Trophoblast cell (in vitro differentiated cells and primary cell): ENCODE data around the gene ZC3H10.

ENCODE experiments used
- DNase-seq, 2 donors: peaks; one replicate each; pipeline ENCODE4 v3.0.0-alpha.2; 2016
- H2AFZ ChIP-seq: 2 replicates; pipeline ENCODE4 v1.6.1; 2013; ENCODE audit warnings: low read length, moderate library complexity, mild to moderate bottlenecking; ENCODE audit not compliant: insufficient read depth, poor library complexity
- H2AK5ac ChIP-seq: 2 replicates; pipeline ENCODE4 v1.6.1; 2013; ENCODE audit warnings: mild to moderate bottlenecking, low read length
- H2BK120ac ChIP-seq: 2 replicates; pipeline ENCODE4 v1.6.1; 2013; ENCODE audit warnings: low read length, mild to moderate bottlenecking, moderate library complexity; ENCODE audit not compliant: insufficient read depth, poor library complexity
- H2BK12ac ChIP-seq: 2 replicates; pipeline ENCODE4 v1.6.1; 2013; ENCODE audit warnings: mild to moderate bottlenecking, low read length, moderate library complexity
- H2BK5ac ChIP-seq: 2 replicates; pipeline ENCODE4 v1.6.1; 2013; ENCODE audit warnings: low read length, low read depth, moderate library complexity, mild to moderate bottlenecking; ENCODE audit not compliant: poor library complexity
- H3K14ac ChIP-seq: 2 replicates; pipeline ENCODE4 v1.6.1; 2013; ENCODE audit warnings: mild to moderate bottlenecking, low read length
- H3K18ac ChIP-seq: 2 replicates; pipeline ENCODE4 v1.6.1; 2013; ENCODE audit warnings: mild to moderate bottlenecking, low read length
- H3K23ac ChIP-seq: 2 replicates; pipeline ENCODE4 v1.6.1; 2013; ENCODE audit warnings: low read length
- H3K27ac ChIP-seq: 2 replicates; pipeline ENCODE4 v1.5.1; 2013; ENCODE audit warnings: low read depth, mild to moderate bottlenecking, inconsistent platforms, low read length, moderate library complexity
- H3K27me3 ChIP-seq: 2 replicates; pipeline ENCODE4 v1.6.1; 2013; ENCODE audit warnings: inconsistent platforms, mild to moderate bottlenecking, low read length, moderate library complexity; ENCODE audit not compliant: insufficient read depth
- H3K36me3 ChIP-seq, 2 experiments: 1 replicate in 1 of 2; 2 replicates in 1 of 2; pipeline ENCODE4 v1.6.1; 2013; ENCODE audit warnings: low read length in 2 of 2, mild to moderate bottlenecking in 2 of 2, moderate library complexity in 1 of 2; ENCODE audit not compliant: insufficient read depth in 2 of 2, control insufficient read depth in 1 of 2
- H3K4ac ChIP-seq: 2 replicates; pipeline ENCODE4 v1.6.1; 2013; ENCODE audit warnings: low read depth, mild to moderate bottlenecking, low read length, moderate library complexity
- H3K4me1 ChIP-seq, 2 experiments: 1 replicate in 1 of 2; 2 replicates in 1 of 2; pipeline ENCODE4 v1.6.1; 2013; ENCODE audit warnings: low read length in 2 of 2, mild to moderate bottlenecking in 2 of 2, moderate library complexity in 1 of 2; ENCODE audit not compliant: insufficient read depth in 2 of 2, control insufficient read depth in 1 of 2
- H3K4me2 ChIP-seq: 2 replicates; pipeline ENCODE4 v1.6.1; 2013; ENCODE audit warnings: inconsistent platforms, mild to moderate bottlenecking, low read length, moderate library complexity
- H3K4me3 ChIP-seq: 2 replicates; pipeline ENCODE4 v1.5.1; 2013; ENCODE audit warnings: mild to moderate bottlenecking, low read depth, low read length, inconsistent platforms
- H3K79me1 ChIP-seq: one replicate; pipeline ENCODE4 v1.6.1; 2013; ENCODE audit warnings: low read length
- H3K79me2 ChIP-seq: 2 replicates; pipeline ENCODE4 v1.6.1; 2013; ENCODE audit warnings: low read length, mild to moderate bottlenecking; ENCODE audit not compliant: control insufficient read depth, insufficient read depth, poor library complexity
- H3K9ac ChIP-seq: 2 replicates; pipeline ENCODE4 v1.6.1; 2013; ENCODE audit warnings: mild to moderate bottlenecking, low read length
- H3K9me3 ChIP-seq: 2 replicates; pipeline ENCODE4 v1.6.1; 2013; ENCODE audit warnings: low read depth, mild to moderate bottlenecking, control low read depth, inconsistent platforms, low read length; ENCODE audit not compliant: insufficient read depth
- H4K12ac ChIP-seq: 2 replicates; pipeline ENCODE4 v1.6.1; 2013; ENCODE audit warnings: low read depth, mild to moderate bottlenecking, low read length, moderate library complexity
- H4K8ac ChIP-seq: 2 replicates; pipeline ENCODE4 v1.6.1; 2013; ENCODE audit warnings: low read depth, mild to moderate bottlenecking, low read length, moderate library complexity
- H4K91ac ChIP-seq: one replicate; pipeline ENCODE4 v1.6.1; 2013; ENCODE audit warnings: low read depth, mild to moderate bottlenecking, low read length, moderate library complexity
- WGBS: extraction: QIAGEN DNeasy Blood & Tissue Kit; methylation state at CpG from one replicate; pipeline ENCODE4 v1.1.7; 2013; ENCODE audit warnings: missing lambda C conversion rate; ENCODE audit not compliant: insufficient read length, insufficient coverage; ENCODE audit errors: extremely low coverage; 5-methylcytosine and 5-hydroxymethylcytosine counted together

The ZC3H10 gene

DNA sequence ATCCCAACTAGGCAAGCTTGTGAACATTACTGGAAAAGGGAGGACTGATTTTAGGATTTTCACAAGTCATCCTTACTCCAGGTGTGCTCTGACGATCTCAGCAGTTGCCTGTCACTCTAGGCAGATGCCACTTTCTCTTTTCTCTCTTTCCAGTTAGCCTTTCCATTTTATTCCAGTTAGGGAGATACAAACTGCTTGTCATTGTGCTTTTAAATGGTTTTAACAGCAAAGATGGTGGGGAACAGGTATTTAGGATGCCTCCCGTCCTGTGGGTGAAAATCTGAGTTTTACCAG, 12.5 kb upstream of the ZC3H10 start:
- no peak overlapping the region for H3K4me3 ChIP-seq
- no peak overlapping the region for H3K27ac ChIP-seq
- H3K36me3 ChIP-seq, result peaks cover 24 to 40% of the 10 kb centered on the region in 2 experiments
- no peak overlapping the region for H2AFZ ChIP-seq
- H3K9ac ChIP-seq, result peak overlapping the region; percentile 82
- no peak overlapping the region for H4K12ac ChIP-seq
- H3K4me1 ChIP-seq, result peaks cover 0 to 4% of the 10 kb centered on the region in 2 experiments
- H2BK5ac ChIP-seq, result no peak overlapping the region
- H2BK120ac ChIP-seq, result no peak overlapping the region
- no peak overlapping the region for H4K91ac ChIP-seq
- no peaks in the 10 kb centered on the region for H3K27me3 ChIP-seq
- no peak overlapping the region for H3K14ac ChIP-seq
- H4K8ac ChIP-seq, result no peak overlapping the region
- H3K4me2 ChIP-seq, result peak overlapping the region; percentile 97
- no peak overlapping the region for H3K18ac ChIP-seq
- peaks cover 8% of the 10 kb centered on the region for H3K79me1 ChIP-seq
- no peak for DNase-seq
- H2AK5ac ChIP-seq, result no peak overlapping the region
- H3K4ac ChIP-seq, result peak overlapping the region; percentile 90
- peaks cover 10% of the 10 kb centered on the region for H3K79me2 ChIP-seq
- H3K9me3 ChIP-seq, result no peaks in the 10 kb centered on the region
- H2BK12ac ChIP-seq, result no peak overlapping the region
- WGBS, result no CpG with 5 or more reads among the region's 2 CpGs
- H3K23ac ChIP-seq, result no peak overlapping the region

DNA sequence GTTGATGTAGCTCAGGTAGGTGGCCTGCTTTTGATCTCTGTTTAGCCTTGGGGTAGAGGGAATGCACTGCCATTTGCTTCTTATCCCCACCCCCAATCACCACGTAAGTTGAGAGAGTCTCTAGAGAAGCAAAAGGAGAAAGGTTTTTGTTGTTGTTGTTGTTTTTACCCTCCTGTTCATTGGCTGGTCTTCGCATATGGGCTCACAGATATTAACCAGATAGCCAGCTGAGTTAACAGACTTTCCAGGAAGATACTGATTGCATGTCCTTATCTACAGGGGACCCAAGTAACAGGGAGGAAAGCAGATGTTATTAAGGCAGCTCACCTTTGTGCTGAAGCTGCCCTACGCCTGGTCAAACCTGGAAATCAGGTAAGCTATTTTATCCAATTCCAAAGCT, 10.8 kb upstream of the ZC3H10 start:
- peaks cover 24 to 45% of the 10 kb centered on the region in 2 experiments for H3K36me3 ChIP-seq
- no peak overlapping the region for H3K4ac ChIP-seq
- H3K4me3 ChIP-seq, result no peak overlapping the region
- H3K14ac ChIP-seq, result no peak overlapping the region
- peaks cover 10% of the 10 kb centered on the region for H3K79me2 ChIP-seq
- H3K27ac ChIP-seq, result no peak overlapping the region
- no CpG with 5 or more reads among the region's 3 CpGs for WGBS
- H2BK12ac ChIP-seq, result no peak overlapping the region
- H4K91ac ChIP-seq, result no peak overlapping the region
- no peaks in the 10 kb centered on the region for H3K27me3 ChIP-seq
- no peak overlapping the region for H3K23ac ChIP-seq
- H3K9me3 ChIP-seq, result no peaks in the 10 kb centered on the region
- H4K8ac ChIP-seq, result no peak overlapping the region
- peaks cover 8% of the 10 kb centered on the region for H3K79me1 ChIP-seq
- no peak overlapping the region for H2BK5ac ChIP-seq
- no peak overlapping the region for H3K4me2 ChIP-seq
- H2AFZ ChIP-seq, result no peak overlapping the region
- H3K18ac ChIP-seq, result no peak overlapping the region
- no peak for DNase-seq
- H3K9ac ChIP-seq, result no peak overlapping the region
- H4K12ac ChIP-seq, result no peak overlapping the region
- H2BK120ac ChIP-seq, result no peak overlapping the region
- H2AK5ac ChIP-seq, result no peak overlapping the region
- H3K4me1 ChIP-seq, result peaks cover 0 to 4% of the 10 kb centered on the region in 2 experiments

DNA sequence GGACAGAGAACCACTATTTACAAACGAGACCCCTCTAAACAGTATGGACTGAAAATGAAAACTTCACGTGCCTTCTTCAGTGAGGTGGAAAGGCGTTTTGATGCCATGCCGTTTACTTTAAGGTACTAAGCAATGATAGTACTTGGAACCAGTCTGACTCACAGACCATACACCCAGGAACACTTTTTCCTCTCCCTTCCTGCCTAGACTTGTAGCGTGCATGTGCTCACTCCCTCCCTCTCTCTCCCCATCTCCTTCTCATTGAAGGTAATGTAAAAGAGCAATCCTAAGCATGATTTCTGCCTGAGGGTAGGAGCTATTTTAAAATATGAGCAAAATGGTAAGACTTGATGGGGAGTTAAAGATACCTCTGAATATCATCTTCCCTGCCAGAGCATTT, 7.5 kb upstream of the ZC3H10 start:
- no CpG with 5 or more reads among the region's 5 CpGs for WGBS

DNA sequence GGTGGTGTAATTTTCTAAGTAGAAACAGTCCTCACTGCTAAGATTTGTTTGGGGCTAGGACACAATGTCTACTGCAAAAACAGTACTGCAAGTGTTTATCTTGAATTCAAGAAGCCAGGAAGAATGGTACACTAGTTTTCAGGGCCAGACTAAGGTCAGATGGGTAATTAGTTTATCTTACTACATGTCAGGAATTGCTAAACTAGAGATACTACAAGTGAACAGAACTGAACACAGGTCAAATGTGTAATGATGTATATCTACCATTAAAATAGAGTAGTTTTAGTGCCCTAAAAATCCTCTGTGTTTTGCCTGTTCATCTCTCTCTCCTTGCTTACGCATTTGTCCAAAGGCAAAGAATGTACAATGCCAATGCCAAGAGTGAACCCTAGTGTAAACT, 4.0 kb upstream of the ZC3H10 start:
- Histone ChIP-seq H2BK120ac (no peak overlapping the region), H4K12ac (no peak overlapping the region), H3K79me2 (peaks cover 8% of the 10 kb centered on the region), H3K4me3 (no peak overlapping the region), H3K4me2 (no peak overlapping the region), H3K9ac (no peak overlapping the region), H4K91ac (no peak overlapping the region), H4K8ac (no peak overlapping the region), H3K27me3 (no peaks in the 10 kb centered on the region), H2BK12ac (no peak overlapping the region), H3K36me3 (peaks cover 23 to 36% of the 10 kb centered on the region in 2 experiments), H3K14ac (no peak overlapping the region), H3K23ac (no peak overlapping the region), H3K18ac (no peak overlapping the region), H2AFZ (no peak overlapping the region), H3K9me3 (no peaks in the 10 kb centered on the region), H3K79me1 (peaks cover 12% of the 10 kb centered on the region), H3K27ac (no peak overlapping the region), H3K4ac (no peak overlapping the region), H3K4me1 (peaks cover 4 to 8% of the 10 kb centered on the region in 2 experiments), H2BK5ac (no peak overlapping the region), H2AK5ac (no peak overlapping the region)
- DNase-seq, result no peak
- WGBS, result no CpG with 5 or more reads among the region's 1 CpG

More for the DNA sequence above, 7.5 kb upstream of the ZC3H10 start:
- Histone ChIP-seq H4K12ac (no peak overlapping the region), H3K27me3 (no peaks in the 10 kb centered on the region), H3K36me3 (peaks cover 30 to 52% of the 10 kb centered on the region in 2 experiments), H2BK5ac (no peak overlapping the region), H4K8ac (no peak overlapping the region), H3K4me3 (no peak overlapping the region), H3K4me1 (peaks cover 0 to 4% of the 10 kb centered on the region in 2 experiments), H4K91ac (no peak overlapping the region), H2AK5ac (no peak overlapping the region), H3K14ac (no peak overlapping the region), H3K4ac (no peak overlapping the region), H3K79me2 (no peaks in the 10 kb centered on the region), H3K9me3 (no peaks in the 10 kb centered on the region), H2BK120ac (no peak overlapping the region), H3K27ac (no peak overlapping the region), H3K23ac (no peak overlapping the region), H2BK12ac (no peak overlapping the region), H3K9ac (no peak overlapping the region), H3K79me1 (peaks cover under 1% of the 10 kb centered on the region), H3K18ac (no peak overlapping the region), H3K4me2 (no peak overlapping the region), H2AFZ (no peak overlapping the region)
- DNase-seq, result no peak
